Suprapubic skin (tissue), 4 donors: ENCODE measurements around the gene B4GALNT4. TPM values are rescaled to one million over a fixed set of nuclear protein-coding genes. Genes with fewer than 3 reads are reported as not detected.

Source experiments
- DNase-seq, 2 donors: peaks; one replicate each; pipeline ENCODE4 v3.0.0-alpha.2; 2019; ENCODE audit warnings: low spot score in 2 of 2
- H3K27ac ChIP-seq: fragments of 200-600 bp; sonication (generic); one replicate; pipeline ENCODE4 v1.5.1; 2019
- H3K27me3 ChIP-seq: fragments of 200-600 bp; sonication (generic); one replicate; pipeline ENCODE4 v1.5.1; 2019
- H3K36me3 ChIP-seq: fragments of 200-600 bp; sonication (generic); one replicate; pipeline ENCODE4 v1.5.1; 2019
- H3K4me1 ChIP-seq: fragments of 200-600 bp; sonication (generic); one replicate; pipeline ENCODE4 v1.5.1; 2019
- H3K4me3 ChIP-seq: fragments of 200-600 bp; sonication (generic); one replicate; pipeline ENCODE4 v1.5.1; 2019; ENCODE audit warnings: mild to moderate bottlenecking
- H3K9me3 ChIP-seq: fragments of 200-600 bp; sonication (generic); one replicate; pipeline ENCODE4 v1.5.1; 2019
- EP300 ChIP-seq: sonication (generic); formaldehyde crosslinking; IDR thresholded peaks from one replicate; pipeline ENCODE4 v1.6.1; 2017; ENCODE audit warnings: antibody characterized with exemption
- POLR2A ChIP-seq, 2 donors: fragments of 450-650 bp; IDR thresholded peaks; one replicate each; pipeline ENCODE4 v1.6.1; 2017; ENCODE audit warnings: antibody characterized with exemption in 2 of 2, mild to moderate bottlenecking in 2 of 2, moderate library complexity in 2 of 2
- POLR2AphosphoS5 ChIP-seq, 3 donors: sonication (generic); formaldehyde crosslinking; IDR thresholded peaks; one replicate each; pipeline ENCODE4 v1.6.1; 2017; ENCODE audit warnings: antibody characterized with exemption in 3 of 3
- WGBS: methylation state at CpG from one replicate; pipeline ENCODE4 v1.1.5; 2018; 5-methylcytosine and 5-hydroxymethylcytosine counted together
- total RNA-seq, 4 donors: library from RNA; depleted of rRNA; stranded (reverse); fragments of >200 nt; gene quantifications; one replicate each; pipeline ENCODE4 v1.1.0, GENCODE V29; 2016
- TF ChIP-seq, protein P1 (sequence below), 2 donors: fragments of 200-600 bp in 1 of 2; fragments of 450-650 bp in 1 of 2; sonication (generic) in 1 of 2; IDR thresholded peaks; one replicate each; pipeline ENCODE4 v1.5.1; 2016 to 2019; ENCODE audit warnings: antibody characterized with exemption in 2 of 2, mild to moderate bottlenecking in 1 of 2, moderate library complexity in 1 of 2

Gene B4GALNT4
- total RNA-seq, 4 donors from 2014 or later: 1.2 to 3.0 (median 1.6) TPM

DNA sequence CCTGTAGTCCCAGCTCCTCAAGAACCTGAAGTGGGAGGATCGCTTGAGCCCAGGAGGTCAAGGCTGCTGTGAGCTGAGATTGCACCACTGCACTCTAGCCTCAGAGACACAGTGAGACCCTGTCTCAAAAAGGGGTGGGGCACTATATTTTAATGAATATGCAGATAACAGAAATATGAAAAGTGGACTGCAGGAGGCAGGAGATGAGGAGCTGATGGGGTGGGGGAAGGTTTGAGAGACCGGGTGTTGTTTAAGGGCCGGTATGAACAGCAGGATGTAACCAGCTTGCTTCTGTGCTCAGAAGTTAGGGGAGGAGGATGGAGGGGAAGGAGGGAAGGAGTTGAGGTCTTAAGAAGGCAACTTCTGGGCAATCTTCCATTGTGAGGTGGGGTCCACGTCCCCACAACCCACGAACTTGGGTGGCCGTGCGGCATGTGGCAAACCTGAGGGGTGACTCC, 1.3 kb upstream of the B4GALNT4 start:
- no peak overlapping the region for H3K27ac ChIP-seq
- H3K27me3 ChIP-seq: peaks cover 56% of the 10 kb centered on the region

DNA sequence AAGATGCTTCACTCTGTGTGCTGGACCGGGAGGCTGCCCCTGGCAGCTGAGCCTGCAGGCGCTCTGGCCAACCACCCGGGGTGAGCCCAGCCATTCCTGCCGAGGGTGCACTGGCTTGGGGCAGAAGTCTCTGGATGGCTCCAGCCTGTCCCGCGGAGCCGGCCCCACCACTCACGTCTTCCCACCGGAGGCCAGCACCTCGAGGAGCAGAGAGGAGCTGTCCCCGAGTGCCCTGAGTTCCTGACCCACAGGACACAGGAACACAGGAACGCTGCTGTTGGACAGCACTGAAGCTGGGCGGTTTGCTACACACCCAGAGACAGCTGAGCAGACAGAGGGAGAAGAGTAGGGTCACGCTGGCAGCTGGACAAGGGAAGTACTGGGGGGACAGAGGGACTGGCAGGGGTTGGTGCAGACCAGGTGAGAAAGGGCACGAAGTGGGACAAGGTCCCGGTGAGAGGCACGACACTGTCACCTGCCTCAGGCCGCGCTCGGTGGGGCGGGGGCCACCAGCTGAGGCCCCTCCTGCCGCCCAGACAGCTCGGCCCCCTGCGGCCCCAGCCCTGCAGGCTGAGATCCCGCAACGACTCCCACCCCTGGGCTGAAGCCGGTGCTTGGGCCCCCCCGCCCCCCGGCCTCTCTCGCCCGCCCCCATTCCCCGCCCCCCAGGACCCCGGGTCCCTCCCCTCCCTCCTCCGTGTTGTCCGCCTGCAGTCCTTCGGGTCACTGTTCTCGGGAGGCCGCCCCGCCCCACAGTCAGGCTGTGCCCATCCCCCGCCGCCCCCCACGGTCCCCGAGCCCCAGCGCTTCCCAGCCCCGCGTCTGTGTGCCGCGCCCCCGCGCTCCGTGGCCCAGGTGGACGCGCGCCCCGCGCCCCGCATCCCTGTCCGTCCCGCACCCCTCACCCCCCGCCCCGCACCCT, 624 bp upstream of the B4GALNT4 start:
- TF ChIP-seq EP300 (no peak), POLR2A (IDR thresholded peaks at IDR 0.05) (no peak), POLR2AphosphoS5 (IDR thresholded peaks at IDR 0.05) (no peak)
- TF ChIP-seq, protein P1, sequence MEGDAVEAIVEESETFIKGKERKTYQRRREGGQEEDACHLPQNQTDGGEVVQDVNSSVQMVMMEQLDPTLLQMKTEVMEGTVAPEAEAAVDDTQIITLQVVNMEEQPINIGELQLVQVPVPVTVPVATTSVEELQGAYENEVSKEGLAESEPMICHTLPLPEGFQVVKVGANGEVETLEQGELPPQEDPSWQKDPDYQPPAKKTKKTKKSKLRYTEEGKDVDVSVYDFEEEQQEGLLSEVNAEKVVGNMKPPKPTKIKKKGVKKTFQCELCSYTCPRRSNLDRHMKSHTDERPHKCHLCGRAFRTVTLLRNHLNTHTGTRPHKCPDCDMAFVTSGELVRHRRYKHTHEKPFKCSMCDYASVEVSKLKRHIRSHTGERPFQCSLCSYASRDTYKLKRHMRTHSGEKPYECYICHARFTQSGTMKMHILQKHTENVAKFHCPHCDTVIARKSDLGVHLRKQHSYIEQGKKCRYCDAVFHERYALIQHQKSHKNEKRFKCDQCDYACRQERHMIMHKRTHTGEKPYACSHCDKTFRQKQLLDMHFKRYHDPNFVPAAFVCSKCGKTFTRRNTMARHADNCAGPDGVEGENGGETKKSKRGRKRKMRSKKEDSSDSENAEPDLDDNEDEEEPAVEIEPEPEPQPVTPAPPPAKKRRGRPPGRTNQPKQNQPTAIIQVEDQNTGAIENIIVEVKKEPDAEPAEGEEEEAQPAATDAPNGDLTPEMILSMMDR (IDR thresholded peaks at IDR 0.05): no peak
- DNase-seq: peak in 1 of 2 donors; percentile 57
- 5% methylated on average over 10 of the region's 61 CpGs for WGBS
- Histone ChIP-seq H3K9me3 (no peaks in the 10 kb centered on the region), H3K27ac (no peak overlapping the region), H3K4me3 (peak overlapping the region; percentile 41), H3K27me3 (peaks cover 56% of the 10 kb centered on the region), H3K4me1 (peaks cover 29% of the 10 kb centered on the region), H3K36me3 (no peaks in the 10 kb centered on the region)

More for the DNA sequence above, 1.3 kb upstream of the B4GALNT4 start:
- WGBS: 32% methylated on average over 7 of the region's 7 CpGs
- no peak for DNase-seq
- H3K9me3 ChIP-seq: no peaks in the 10 kb centered on the region
- no peaks in the 10 kb centered on the region for H3K36me3 ChIP-seq
- no peak overlapping the region for H3K4me3 ChIP-seq
- TF ChIP-seq POLR2AphosphoS5 (IDR thresholded peaks at IDR 0.05) (no peak), EP300 (no peak), POLR2A (IDR thresholded peaks at IDR 0.05) (no peak)
- TF ChIP-seq, protein P1 (IDR thresholded peaks at IDR 0.05): no peak
- peaks cover 29% of the 10 kb centered on the region for H3K4me1 ChIP-seq

- TF ChIP-seq POLR2AphosphoS5 (IDR thresholded peaks at IDR 0.05) (no peak), EP300 (no peak), POLR2A (IDR thresholded peaks at IDR 0.05) (no peak)
- TF ChIP-seq, protein P1 (IDR thresholded peaks at IDR 0.05): no peak
- H3K36me3 ChIP-seq: no peaks in the 10 kb centered on the region
- H3K27me3 ChIP-seq: peaks cover 42% of the 10 kb centered on the region
- peak in 1 of 2 donors; percentile 66 for DNase-seq
- no peaks in the 10 kb centered on the region for H3K9me3 ChIP-seq
- 48% methylated on average over 10 of the region's 42 CpGs for WGBS
- H3K27ac ChIP-seq: no peak overlapping the region
- peak overlapping the region; percentile 27 for H3K4me3 ChIP-seq
- peaks cover 22% of the 10 kb centered on the region for H3K4me1 ChIP-seq
These were observed 1.0 kb downstream of the B4GALNT4 start for GRCh38 chr11:370070-370941.

- H3K36me3 ChIP-seq: no peaks in the 10 kb centered on the region
- TF ChIP-seq, protein P1 (IDR thresholded peaks at IDR 0.05): no peak
- TF ChIP-seq POLR2A (IDR thresholded peaks at IDR 0.05): no peak
- TF ChIP-seq POLR2AphosphoS5 (IDR thresholded peaks at IDR 0.05): no peak
- no peak for TF ChIP-seq EP300
- H3K27ac ChIP-seq: no peak overlapping the region
- H3K9me3 ChIP-seq: no peaks in the 10 kb centered on the region
- 17% methylated on average over 1 of the region's 5 CpGs for WGBS
- H3K27me3 ChIP-seq: peaks cover 37% of the 10 kb centered on the region
- no peak for DNase-seq
- H3K4me3 ChIP-seq: no peak overlapping the region
- peaks cover 22% of the 10 kb centered on the region for H3K4me1 ChIP-seq
These were observed 1.8 kb downstream of the B4GALNT4 start for GRCh38 chr11:371051-371450.
